ENCODE measurements around the gene LZTR1.

Gene LZTR1

DNA sequence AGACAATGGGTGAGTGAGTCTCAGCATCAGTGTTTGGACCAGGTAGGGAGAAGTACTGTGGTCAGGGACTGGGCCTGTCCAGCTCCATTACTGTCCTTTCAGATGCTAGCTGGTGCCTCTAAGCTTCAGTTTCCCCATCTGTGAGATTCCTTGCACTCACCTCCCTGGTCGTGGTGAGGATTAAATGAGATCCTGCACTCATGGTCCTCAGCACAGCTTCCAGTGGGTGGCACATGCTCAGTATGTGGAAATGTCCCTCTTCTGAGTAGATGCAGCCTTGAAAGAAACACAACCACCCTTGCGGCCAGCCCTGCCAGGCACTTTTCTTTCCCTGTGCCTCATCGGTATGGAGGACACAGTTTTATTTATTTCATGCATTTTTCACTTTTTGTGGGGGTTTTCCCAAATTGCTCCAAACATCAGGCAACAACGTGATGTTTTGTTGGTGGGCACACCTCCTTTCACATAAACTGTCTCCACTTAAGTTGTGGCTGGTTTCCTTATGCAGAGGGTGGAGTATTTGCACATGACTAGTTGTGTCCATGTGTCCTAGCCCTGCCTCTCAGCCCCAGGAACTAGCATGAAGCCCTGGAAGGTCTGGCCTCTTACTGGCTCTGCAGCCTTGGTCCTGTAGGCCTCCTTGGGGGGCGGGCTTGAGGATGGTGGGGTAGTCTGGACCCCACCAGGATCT is 1.1 kb downstream of the LZTR1 start:
- DNase-seq = no peak

DNA sequence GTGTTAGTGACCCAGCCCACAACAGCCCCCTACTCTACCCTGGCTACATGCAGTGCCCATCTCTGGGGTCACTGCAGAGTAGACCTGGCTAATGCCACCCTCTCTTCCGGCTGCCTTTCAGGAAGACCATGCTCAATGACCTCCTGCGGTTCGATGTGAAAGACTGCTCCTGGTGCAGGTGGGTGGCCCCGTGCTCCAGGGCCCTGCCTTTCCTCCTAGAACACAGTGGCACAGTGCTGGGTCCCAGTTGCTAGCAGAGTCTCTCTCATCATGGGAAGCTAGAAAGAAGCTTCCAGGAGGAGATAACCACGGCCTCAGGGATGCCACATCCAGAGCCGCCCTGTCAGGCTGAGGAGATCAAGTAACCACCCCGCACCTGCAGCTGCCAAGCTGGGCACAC is 3.6 kb downstream of the LZTR1 start:
- DNase-seq = no peak

DNA sequence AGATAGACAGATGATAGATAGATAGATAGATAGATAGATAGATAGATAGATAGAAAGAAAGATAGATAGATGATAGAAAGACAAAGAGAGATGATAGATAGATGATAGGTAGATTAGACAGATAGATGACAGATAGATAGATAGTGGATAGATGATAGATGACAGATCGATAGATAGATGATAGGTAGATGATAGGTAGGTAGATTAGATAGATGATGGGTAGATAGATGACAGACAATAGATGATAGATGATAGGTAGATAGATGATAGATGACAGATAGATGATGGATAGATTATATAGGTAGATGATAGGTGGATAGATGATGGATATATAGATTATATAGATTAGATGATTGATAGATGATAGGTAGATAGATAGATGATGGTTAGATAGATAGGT is 4.3 kb downstream of the LZTR1 start:
- no peak for DNase-seq

DNA sequence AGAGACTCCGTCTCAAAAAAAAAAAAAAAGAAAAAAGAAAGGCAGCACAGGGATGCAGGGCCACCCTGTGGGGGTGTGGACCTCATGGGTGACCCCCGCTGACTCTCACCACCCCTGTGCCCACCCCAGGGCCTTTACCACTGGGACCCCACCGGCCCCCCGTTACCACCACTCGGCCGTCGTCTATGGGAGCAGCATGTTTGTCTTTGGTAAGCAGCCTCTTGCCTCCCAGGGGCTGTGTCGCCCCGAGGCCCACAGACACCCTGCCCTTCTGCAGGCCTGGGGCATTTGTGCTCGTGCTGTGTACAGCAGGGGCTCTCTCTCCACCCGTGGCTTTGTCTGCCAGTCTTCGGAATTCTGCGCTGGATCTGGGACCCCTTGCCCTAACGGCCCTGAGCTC is 5.3 kb downstream of the LZTR1 start:
- DNase-seq = no peak

DNA sequence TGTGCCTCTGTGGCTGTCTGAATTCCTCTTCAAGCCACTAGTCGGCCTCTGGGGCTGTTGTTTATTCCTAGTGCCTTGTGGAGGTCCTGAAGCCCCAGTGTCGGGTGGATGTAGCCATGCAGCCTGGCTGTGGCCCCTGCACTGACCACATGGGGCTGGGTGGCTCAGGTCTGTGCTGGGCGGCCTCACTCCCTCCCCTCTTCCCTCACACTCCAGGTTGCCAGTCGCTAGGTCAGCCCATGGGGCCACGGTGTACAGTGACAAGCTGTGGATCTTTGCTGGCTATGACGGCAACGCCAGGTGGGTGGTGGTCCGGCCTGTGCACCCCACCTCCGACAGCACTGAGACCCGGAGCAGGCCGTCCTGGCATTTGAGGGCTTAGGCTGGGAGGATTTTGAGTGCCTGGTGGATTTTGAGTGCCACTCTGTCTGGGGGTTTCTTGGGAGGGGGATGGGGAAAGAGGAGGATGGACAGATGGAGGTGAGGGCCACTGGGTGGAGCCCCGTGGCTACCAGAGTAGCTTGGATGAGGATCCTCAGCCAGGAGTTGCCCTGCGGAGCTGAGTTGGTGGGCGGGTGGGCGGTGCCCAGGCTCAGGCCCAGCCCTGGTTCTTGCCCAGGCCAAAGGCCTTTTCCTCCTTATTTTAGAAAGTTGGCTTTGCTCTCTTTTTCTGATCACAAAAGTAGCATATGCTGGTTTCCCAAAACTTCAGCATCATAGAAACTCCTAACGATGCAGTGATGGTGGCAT is 6.7 kb downstream of the LZTR1 start:
- DNase-seq = no peak

DNA sequence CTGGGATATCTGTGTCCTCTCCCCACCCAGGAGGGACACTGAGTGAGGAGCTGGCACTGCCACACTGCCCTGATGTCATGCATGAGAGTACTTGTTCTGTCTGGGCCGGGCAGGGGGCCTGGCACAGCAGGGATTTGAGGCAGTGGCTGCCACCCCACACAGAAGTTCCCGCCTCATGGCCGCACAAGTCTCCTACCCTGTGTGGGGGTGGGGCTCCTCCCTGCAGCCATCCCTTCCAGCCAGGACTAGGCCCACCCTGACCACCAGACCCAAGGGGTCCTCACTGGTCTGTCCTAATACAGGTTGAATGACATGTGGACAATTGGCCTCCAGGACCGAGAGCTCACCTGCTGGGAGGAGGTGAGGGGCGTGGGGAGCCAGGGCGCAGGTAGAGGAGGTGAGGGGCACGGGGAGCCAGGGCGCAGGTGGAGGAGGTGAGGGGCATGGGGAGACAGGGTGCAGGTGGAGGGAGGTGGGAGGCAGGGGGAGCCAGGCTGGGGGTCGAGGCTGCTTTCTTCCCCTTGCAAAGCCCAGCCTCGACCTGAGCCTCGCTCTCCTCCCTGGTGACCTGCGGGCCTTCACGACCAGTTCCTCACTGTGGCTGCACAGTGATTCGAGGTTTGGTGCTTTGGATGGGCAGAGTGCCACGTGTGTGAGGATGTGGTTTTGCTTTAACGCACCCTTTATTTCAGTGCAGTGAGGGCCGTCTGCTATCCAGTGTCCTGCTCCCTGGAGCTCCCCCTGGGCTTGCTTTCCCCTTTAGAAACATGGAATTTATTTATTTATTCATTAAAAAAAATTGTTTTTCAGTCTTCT is 7.4 kb downstream of the LZTR1 start:
- DNase-seq = no peak

DNA sequence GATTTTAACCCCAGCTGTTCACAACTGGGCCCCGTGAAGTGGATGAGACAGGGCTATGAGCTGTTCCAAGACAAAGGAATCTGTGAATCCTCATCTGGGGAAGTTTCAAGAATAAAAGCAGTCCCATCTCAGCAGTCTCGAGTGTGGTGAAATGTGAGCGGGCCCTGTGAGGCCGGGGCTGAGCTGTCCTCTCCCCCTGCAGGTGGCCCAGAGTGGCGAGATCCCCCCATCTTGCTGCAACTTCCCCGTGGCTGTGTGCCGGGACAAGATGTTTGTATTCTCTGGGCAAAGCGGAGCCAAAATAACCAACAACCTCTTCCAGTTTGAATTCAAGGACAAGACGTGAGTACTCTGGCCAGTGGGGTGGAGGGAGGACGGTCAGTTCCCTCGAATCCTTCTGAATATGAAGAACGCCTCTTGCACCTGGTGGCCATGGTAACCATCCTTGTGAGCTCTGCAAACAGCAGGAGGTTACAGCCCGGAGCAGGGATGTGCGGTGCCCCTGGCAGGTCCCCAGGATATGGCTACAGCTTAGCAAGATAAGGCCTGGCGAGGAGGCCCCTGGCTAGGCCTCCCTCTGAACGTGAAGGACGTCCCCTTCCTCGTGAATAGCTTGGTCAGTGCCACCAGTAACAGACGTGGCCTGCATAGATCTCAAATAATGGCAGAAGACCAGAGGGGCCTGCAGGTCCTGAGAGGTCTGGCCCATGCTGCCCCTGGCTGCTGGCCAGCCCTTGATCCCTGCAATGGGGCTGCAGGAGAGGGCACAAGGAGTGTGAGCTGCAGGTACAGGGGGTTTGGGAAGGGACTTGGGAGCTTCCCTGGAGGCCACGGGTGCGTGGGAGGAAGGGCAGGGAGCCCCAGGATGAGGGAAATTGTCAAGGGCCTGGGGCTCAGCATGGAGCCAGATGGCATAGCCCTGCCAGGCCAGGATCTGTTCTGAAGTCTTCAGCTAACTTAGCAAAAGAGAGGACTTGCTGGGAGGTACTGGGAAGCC is 8.4 kb downstream of the LZTR1 start:
- DNase-seq = no peak

DNA sequence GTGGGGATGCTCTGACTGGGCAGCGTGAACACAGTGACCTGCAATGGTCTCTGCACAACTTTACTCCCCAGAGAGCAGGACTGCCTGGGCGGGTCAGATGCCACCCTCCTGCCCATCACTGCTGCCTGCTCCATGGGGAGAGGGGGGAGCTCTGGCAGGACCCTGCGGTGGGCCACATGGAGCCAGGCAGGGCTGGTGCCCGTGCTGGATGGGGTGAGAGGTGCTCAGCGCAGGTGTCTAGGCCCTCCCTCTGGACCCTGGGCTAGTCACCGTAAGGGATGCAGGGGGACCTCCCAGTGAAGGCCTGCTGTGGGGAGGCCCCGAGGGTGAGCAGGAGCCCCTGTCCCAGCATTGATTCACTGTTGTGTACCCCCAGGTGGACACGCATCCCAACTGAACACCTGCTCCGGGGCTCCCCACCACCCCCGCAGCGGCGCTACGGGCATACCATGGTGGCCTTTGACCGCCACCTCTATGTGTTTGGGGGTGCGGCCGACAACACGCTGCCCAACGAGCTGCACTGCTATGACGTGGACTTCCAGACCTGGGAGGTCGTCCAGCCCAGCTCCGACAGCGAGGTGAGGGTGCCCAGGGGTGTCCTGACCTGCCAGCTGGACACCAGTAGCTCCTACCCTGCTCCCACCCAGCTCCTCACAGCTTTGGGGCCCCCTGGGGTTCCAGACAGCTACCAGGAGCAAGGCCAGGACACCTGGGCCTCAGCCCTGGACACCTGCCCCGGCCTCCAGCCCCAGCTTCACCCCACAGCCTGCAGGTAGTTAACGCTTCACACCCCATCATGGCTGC is 9.4 kb downstream of the LZTR1 start:
- DNase-seq = no peak

DNA sequence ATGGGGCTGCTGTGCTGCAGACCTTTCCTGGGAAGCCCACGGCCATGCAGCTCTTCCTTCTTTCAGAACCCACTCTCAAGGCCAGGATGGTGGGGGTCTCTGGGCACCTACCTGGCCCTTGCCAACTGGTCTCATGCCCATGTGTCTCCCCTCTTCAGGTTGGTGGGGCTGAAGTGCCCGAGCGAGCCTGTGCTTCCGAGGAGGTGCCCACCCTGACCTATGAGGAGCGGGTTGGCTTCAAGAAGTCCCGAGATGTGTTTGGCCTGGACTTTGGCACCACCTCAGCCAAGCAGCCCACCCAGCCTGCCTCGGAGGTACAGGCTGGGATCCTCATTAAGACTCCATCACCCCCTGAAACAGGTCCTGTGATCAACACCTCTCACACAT is 10.0 kb downstream of the LZTR1 start:
- no peak for DNase-seq

DNA sequence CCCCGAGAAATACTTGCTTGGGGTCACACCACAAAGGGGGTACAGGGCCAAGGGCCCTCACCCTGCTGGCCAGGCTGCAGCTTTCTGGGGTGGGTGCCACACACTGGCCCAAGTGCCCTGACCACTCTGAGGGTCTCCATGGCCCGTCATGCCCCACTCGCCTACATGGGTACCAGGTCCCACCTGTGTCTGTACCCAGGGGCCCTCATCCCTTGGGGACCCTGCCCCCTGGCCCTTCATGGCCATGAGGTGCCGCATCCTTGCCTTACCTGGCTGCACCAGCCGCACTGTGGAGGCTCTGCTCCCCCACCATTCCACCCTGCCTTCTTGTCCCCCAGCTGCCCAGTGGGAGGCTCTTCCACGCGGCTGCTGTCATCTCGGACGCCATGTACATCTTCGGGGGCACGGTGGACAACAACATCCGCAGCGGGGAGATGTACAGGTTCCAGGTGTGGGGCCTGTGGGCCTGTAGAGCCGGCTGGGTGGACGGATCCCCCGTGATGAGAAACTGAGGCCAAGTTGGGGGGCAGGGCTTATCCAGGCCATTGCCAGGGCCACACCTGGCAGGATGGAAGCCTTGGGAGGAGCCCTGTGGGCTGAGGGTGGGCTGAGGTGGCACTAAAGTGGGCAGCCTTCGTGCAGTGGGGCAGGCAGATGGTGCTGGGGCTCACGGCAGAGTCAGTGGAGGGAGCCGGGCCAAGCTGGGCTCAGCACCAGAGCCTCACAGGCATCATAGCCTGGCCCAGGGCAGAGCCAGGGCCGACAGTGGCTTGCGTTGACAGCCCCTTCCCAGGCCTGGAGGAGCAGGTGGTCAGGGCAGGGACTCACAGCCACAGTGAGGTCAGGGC is 10.6 kb downstream of the LZTR1 start:
- no peak for DNase-seq

DNA sequence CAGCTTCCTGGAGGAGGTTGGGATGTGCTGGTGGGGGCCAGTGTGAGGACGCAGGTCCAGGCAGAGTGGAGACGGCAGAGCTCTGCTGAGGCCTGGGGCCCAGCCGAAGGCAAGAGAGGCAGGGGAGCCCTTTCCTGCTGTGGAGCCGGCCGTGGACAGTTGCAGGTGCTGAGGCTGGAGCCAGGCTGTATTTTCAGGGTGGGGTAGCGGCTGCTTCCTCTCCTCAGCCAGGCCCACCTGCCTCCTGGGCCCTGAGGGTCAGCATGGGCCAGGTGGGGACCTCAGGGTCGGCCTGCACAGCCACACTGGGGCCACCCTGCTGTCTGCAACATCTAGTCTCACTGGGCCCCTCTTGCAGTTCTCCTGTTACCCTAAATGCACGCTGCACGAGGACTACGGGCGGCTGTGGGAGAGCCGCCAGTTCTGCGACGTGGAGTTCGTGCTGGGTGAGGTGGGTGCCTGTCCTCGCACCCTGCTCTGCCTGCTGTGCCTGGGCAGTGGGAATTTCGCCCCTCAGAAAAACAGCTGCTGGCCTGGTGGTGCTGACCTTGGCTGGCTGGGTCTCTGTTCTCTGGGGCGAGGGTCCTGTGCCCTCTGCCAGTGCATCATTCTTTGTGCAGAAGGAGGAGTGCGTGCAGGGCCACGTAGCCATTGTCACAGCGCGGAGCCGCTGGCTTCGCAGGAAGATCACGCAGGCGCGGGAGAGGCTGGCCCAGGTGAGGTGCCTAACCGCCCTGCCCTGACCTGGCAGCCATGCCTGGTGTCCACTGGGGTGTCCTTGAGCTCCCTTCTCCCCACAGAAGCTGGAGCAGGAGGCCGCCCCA is 11.4 kb downstream of the LZTR1 start:
- DNase-seq = no peak

DNA sequence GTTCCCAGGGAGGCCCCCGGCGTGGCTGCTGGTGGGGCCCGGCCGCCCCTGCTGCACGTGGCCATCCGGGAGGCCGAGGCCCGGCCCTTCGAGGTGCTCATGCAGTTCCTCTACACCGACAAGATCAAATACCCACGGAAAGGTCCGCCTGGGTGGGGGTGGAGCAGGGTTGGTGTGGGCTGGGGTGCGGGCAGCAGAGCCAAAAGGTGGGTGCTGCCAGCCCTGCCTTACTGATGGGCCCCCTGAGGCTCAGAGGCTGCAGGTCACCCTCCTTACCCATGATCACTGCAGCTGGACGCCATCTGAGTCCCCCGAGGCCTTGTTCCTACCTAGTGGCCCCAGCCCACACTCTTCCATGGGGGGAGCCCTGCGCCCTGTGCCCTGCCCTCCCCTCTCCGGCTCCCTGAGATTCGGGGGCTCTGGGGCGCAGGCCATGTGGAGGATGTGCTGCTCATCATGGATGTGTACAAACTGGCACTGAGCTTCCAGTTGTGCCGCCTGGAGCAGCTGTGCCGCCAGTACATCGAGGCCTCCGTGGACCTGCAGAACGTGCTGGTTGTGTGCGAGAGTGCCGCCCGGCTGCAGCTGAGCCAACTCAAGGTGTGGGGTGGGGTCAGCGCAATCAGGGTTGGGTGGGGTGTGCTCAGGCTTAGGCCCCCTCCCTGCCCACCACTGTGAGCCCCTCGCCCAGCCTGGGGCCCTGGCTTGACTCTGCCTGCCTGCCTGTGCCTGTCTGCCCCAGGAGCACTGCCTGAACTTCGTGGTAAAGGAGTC is 12.2 kb downstream of the LZTR1 start:
- DNase-seq = no peak

DNA sequence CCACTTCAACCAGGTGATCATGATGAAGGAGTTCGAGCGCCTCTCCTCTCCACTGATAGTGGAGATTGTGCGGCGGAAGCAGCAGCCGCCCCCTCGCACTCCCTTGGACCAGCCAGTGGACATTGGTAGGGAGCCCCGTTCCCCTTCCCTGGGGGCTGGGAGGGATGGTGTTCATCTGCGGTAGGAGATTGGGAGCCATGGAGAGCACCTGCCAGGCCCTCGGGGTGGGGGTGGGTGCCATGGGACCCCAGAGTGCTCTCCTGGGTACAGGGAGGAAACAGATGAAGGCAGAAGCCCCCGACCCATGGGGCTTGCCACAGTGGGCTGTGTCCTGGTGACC is 12.8 kb downstream of the LZTR1 start:
- DNase-seq = no peak

DNA sequence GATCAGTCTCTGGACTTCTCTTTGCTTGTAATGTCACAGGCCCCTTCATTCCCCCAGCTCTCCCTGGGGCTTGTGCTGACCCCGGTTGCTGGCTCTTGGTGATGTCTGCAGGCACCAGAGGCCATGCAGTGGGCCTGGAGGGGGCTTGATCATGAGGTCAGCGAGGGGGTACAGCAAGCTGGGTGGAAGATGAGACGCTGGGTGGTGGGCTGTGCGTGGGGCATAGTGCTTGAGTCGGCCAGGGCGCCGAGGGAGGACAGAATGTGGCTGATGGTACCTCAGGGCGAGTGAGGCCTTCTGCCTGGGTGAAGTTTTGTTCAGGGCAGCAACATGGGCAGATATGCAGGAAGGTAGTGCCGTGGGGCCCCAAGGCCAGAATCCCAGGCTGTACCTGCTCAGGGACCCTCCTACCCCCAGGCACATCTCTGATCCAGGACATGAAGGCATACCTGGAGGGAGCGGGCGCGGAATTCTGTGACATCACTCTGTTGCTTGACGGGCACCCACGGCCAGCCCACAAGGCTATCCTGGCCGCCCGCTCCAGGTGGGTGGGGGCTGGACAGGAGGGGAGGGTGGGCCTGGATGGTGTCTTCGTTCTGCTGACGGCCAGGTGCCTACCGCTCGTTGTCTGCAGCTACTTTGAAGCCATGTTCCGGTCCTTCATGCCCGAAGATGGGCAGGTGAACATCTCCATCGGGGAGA is 13.4 kb downstream of the LZTR1 start:
- DNase-seq = no peak

DNA sequence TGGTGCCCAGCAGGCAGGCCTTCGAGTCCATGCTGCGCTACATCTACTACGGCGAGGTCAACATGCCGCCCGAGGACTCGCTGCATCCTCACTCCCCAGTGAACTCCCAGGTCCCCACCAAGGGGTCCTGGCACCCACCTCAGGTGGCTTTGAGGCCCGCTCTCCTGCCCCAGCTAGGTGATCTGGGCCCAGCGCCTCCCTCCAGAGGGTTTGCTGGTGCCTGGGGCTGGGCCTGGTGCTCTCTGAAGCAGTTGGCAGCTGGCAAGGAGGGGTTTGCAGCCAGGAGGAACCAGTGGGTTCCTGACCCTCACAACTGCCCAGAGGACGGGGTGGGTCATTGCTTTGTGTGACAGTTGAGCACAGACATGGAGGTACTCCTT is 13.9 kb downstream of the LZTR1 start:
- DNase-seq = no peak

DNA sequence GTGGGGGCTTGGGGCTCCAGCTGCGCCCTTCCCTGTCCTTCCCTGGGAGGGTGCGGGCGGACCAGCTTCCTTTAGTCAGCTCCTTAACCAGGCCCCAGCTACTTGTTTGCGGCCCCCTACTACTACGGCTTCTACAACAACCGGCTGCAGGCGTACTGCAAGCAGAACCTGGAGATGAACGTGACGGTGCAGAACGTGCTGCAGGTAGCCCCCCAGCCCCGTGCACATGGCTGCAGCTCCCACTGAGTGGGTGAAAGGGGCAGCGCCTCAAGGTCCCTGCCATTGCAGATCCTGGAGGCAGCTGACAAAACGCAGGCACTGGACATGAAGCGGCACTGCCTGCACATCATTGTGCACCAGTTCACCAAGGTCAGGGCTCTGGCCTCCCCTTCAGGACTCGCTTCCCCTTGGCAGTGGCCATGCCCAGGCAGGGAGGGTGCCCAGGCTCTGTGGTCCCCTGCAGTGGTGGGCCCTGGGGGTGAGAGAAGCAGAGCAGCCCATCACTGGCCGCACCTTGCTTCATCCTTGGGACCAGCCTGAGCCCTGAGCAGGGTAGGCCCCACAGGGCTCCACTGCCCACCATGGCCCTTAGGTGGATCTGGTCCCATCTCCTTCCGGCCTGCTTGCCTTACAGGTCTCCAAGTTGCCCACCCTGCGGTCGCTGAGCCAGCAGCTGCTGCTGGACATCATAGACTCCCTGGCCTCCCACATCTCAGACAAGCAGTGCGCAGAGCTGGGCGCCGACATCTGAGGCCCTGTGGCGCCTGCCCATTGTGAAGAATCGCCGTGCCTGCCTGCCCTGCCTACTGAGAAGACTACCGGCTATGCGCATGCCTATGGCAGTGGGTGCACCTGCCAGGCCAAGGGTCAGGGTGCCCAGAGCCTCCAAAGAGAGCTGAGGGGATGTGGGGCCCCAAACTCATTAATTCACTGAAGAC is 14.8 kb downstream of the LZTR1 start:
- no peak for DNase-seq

DNA sequence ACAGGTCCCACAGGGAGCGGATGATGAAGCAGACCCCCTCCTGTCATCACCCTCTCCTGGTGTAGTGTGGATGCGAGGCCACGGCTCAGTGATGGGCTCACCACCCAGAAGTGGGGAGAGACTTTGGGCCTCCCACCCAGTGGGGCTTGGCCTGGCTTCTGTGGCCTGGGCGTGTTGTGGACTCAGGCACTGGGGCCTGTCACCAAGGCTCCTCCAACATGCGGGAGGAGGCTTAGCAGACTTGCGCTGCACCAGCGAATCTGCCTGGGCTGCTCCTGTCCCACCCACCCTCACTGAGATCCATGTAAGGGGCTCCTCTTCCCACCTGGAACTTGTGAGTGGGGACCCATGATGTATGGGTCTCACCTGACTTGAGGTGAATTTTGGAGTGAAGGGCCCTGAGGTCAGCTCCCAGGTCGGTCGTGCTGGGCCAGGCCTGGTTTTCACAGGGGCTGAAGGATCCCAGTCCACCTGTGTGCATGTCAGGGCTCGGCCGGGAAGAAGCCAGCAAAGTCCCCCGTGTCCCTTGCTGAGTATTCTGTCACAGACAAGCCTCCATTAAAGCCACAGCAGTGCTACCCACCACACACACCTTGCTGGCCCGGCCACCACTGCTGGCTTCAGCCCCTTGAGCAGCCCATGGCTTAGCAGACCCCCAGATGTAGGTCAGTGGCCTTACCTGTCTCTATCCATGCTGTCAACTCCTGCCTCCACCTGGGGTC is 15.6 kb downstream of the LZTR1 start:
- DNase-seq = no peak
